ENCODE measurements around the gene C19orf73. TPM values are rescaled to one million over a fixed set of nuclear protein-coding genes. Genes with fewer than 3 reads are reported as not detected.

C19orf73 gene
- total and polyA plus RNA-seq, 9 of the 15 experiments (the other 6 are each of a cell fraction or from before 2014, with no cell fraction given): 0.08 to 7.4 (median 1.4) TPM

DNA sequence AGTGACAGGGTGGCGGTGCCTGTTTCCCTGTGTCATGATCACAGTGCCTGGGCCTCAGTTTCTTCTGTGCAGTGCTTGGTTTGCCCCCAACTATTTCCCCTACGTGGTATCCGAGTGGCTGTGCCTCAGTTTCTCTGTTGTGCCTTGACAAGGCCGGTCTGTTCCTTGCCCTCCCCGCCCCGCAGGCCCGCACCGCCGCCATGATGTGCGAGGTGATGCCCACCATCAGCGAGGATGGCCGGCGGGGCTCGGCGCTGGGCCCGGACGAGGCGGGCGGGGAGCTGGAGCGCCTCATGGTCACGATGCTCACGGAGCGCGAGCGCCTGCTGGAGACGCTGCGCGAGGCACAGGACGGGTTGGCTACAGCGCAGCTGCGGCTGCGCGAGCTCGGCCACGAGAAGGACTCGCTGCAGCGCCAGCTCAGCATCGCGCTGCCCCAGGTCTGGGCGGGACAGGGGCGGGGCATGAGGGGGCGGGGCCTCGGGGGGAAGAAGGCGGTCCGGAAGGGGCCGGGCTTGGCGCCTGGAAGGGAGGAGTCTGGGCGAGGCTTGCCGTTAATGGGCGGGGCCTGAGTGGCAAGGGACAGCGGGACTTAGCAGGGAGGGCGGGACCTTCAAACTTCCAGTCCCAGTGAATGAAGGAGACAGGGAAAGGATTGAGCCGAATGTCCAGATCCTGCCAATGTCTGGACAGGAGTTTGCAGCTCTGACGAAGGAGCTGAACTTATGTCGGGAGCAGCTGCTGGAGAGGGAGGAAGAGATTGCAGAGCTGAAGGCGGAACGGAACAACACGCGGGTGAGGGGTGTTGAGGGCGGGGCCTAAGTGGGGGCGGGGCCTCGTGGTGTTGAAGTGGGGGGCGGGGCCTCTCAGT lies 9.0 kb upstream of the C19orf73 start (continued):
- 0 out of 2 replicates have a peak, but pooled peaks have one; percentile 72 for TF ChIP-seq ZNF232 (CRISPR knock-in tag; IDR thresholded peaks at IDR 0.05)
- peak; percentile 45; the same call in 1 of the 2 replicates for TF ChIP-seq TEAD4 (IDR thresholded peaks at IDR 0.05; ENCODE audit: low read length)
- peak; percentile 85; the same call in 1 of the 2 replicates for TF ChIP-seq TEAD4 (CRISPR knock-in tag; IDR thresholded peaks at IDR 0.05; ENCODE audit: borderline replicate concordance)
- no peak for TF ChIP-seq PURB (CRISPR knock-in tag; IDR thresholded peaks at IDR 0.05; ENCODE audit: low read depth)
- TF ChIP-seq MXD1 (CRISPR knock-in tag; IDR thresholded peaks at IDR 0.05; ENCODE audit: borderline replicate concordance, poor library complexity, severe bottlenecking): peak; percentile 13
- TF ChIP-seq, protein P1, sequence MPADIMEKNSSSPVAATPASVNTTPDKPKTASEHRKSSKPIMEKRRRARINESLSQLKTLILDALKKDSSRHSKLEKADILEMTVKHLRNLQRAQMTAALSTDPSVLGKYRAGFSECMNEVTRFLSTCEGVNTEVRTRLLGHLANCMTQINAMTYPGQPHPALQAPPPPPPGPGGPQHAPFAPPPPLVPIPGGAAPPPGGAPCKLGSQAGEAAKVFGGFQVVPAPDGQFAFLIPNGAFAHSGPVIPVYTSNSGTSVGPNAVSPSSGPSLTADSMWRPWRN (IDR thresholded peaks at IDR 0.05; ENCODE audit: low read depth): no peak
- TF ChIP-seq BCLAF1 (IDR thresholded peaks at IDR 0.05; ENCODE audit: borderline replicate concordance in 1 of 2, control insufficient read depth in 1 of 2, low read depth in 2 of 2, low read length in 1 of 2): no peak
- TF ChIP-seq ZNF407 (IDR thresholded peaks at IDR 0.05; ENCODE audit: low read depth): no peak
- no peak for TF ChIP-seq ASH1L (IDR thresholded peaks at IDR 0.05; ENCODE audit: borderline replicate concordance, low read depth, partially characterized antibody)
- TF ChIP-seq, protein P2, sequence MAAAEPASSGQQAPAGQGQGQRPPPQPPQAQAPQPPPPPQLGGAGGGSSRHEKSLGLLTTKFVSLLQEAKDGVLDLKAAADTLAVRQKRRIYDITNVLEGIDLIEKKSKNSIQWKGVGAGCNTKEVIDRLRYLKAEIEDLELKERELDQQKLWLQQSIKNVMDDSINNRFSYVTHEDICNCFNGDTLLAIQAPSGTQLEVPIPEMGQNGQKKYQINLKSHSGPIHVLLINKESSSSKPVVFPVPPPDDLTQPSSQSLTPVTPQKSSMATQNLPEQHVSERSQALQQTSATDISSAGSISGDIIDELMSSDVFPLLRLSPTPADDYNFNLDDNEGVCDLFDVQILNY (CRISPR knock-in tag; IDR thresholded peaks at IDR 0.05): peak; percentile 83; the same call in 1 of the 2 replicates

Data from K562 (cell line).